ENCODE measurements around the gene KRTAP5-6. TPM values are rescaled to one million over a fixed set of nuclear protein-coding genes. Genes with fewer than 3 reads are reported as not detected.

The KRTAP5-6 gene
- total and polyA plus RNA-seq, 12 donors: not detected

Other genes starting within 250 kb of the KRTAP5-6 start
- 10 to 100 TPM; 36.8 to 59.1 (median 45.2) TPM for gene MOB2, start 210.4 kb upstream of the KRTAP5-6 start, total RNA-seq
- gene MOB2, start 210.4 kb upstream of the KRTAP5-6 start, polyA plus RNA-seq: 10 to 100 TPM; 25.2 to 57.9 TPM
- 10 to 100 TPM; 10.4 to 53.5 (median 22.2) TPM for gene DUSP8, start 124.9 kb upstream of the KRTAP5-6 start, total RNA-seq
- gene DUSP8, start 124.9 kb upstream of the KRTAP5-6 start, polyA plus RNA-seq: 1 to 10 TPM; 5.9 to 7.7 TPM
- not detected for gene KRTAP5-1, start 111.9 kb upstream of the KRTAP5-6 start, total RNA-seq
- gene KRTAP5-1, start 111.9 kb upstream of the KRTAP5-6 start, polyA plus RNA-seq: not detected
- gene KRTAP5-2, start 98.9 kb upstream of the KRTAP5-6 start, total RNA-seq: not detected
- under 1 TPM in 1 of 2 donors, not detected in 1; 0.04 TPM for gene KRTAP5-2, start 98.9 kb upstream of the KRTAP5-6 start, polyA plus RNA-seq
- gene KRTAP5-3, start 88.7 kb upstream of the KRTAP5-6 start, total RNA-seq: not detected
- gene KRTAP5-3, start 88.7 kb upstream of the KRTAP5-6 start, polyA plus RNA-seq: not detected
- gene KRTAP5-4, start 75.1 kb upstream of the KRTAP5-6 start, total RNA-seq: not detected
- gene KRTAP5-4, start 75.1 kb upstream of the KRTAP5-6 start, polyA plus RNA-seq: not detected
- gene KRTAP5-5, start 67.4 kb upstream of the KRTAP5-6 start, total RNA-seq: not detected
- gene KRTAP5-5, start 67.4 kb upstream of the KRTAP5-6 start, polyA plus RNA-seq: not detected
- gene IFITM10, start 53.4 kb downstream of the KRTAP5-6 start, total RNA-seq: 1 to 10 TPM in 4 of 10 donors, under 1 TPM in 6; 0.18 to 2.4 (median 0.42) TPM
- under 1 TPM; 0.07 to 0.80 TPM for gene IFITM10, start 53.4 kb downstream of the KRTAP5-6 start, polyA plus RNA-seq
- gene CTSD, start 66.7 kb downstream of the KRTAP5-6 start, total RNA-seq: 1,000 to 10,000 TPM in 2 of 10 donors, 100 to 1,000 TPM in 8; 501 to 1,070 (median 786) TPM
- 100 to 1,000 TPM; 431 to 976 TPM for gene CTSD, start 66.7 kb downstream of the KRTAP5-6 start, polyA plus RNA-seq
- gene SYT8, start 137.8 kb downstream of the KRTAP5-6 start, total RNA-seq: not detected
- not detected for gene SYT8, start 137.8 kb downstream of the KRTAP5-6 start, polyA plus RNA-seq
- gene TNNI2, start 141.8 kb downstream of the KRTAP5-6 start, total RNA-seq: under 1 TPM in 3 of 10 donors, not detected in 7; 0.36 to 0.55 (median 0.46) TPM
- 1 to 10 TPM in 1 of 2 donors, under 1 TPM in 1; 0.71 to 1.2 TPM for gene TNNI2, start 141.8 kb downstream of the KRTAP5-6 start, polyA plus RNA-seq
- 10 to 100 TPM; 16.0 to 57.2 (median 20.8) TPM for gene LSP1, start 155.9 kb downstream of the KRTAP5-6 start, total RNA-seq
- gene LSP1, start 155.9 kb downstream of the KRTAP5-6 start, polyA plus RNA-seq: 10 to 100 TPM; 21.3 to 21.5 TPM
- gene PRR33, start 194.7 kb downstream of the KRTAP5-6 start, total RNA-seq: 1 to 10 TPM; 2.3 to 4.9 (median 3.5) TPM
- gene PRR33, start 194.7 kb downstream of the KRTAP5-6 start, polyA plus RNA-seq: 1 to 10 TPM in 1 of 2 donors, under 1 TPM in 1; 0.09 to 6.5 TPM
- gene TNNT3, start 222.5 kb downstream of the KRTAP5-6 start, total RNA-seq: 10 to 100 TPM; 12.5 to 49.9 (median 39.9) TPM
- gene TNNT3, start 222.5 kb downstream of the KRTAP5-6 start, polyA plus RNA-seq: 10 to 100 TPM; 45.7 to 48.5 TPM